H1 (cell line): Measurements from ENCODE around the gene CHST4. TPM values are rescaled to one million over a fixed set of nuclear protein-coding genes. Genes with fewer than 3 reads are reported as not detected.
A peak's percentile ranks its signal among the peaks of the same experiment; 100 is the strongest.

Experiments used
- CTCF ChIA-PET: fragments of 300-600 bp; sonication (Branson Sonifier 250); formaldehyde crosslinking; loops from one replicate; lab custom pipeline; 2021; ENCODE audit not compliant: partially characterized antibody; lab: Charles Lee
- POLR2A ChIA-PET: fragments of 300-600 bp; sonication (Branson Sonifier 250); formaldehyde crosslinking; loops from one replicate; lab custom pipeline; 2021; ENCODE audit warnings: inconsistent platforms; ENCODE audit not compliant: partially characterized antibody; lab: Charles Lee
- DNase-seq, 2 experiments: peaks; one replicate each; pipeline versions ENCODE4 v3.0.0 to v3.0.0-alpha.2; 2010 to 2022; ENCODE audit warnings: low spot score in 2 of 2, low read depth in 1 of 2, mixed read lengths in 1 of 2
- FAIRE-seq: peaks from 2 replicates; lab custom pipeline; 2011; peaks lifted over from hg19 to GRCh38; lab: Jason Lieb, UNC
- H2AFZ ChIP-seq: 2 replicates; pipeline ENCODE4 v1.8.1; 2012; ENCODE audit warnings: low read length, inconsistent platforms
- H2AK5ac ChIP-seq: 2 replicates; pipeline ENCODE4 v1.6.1; 2013; ENCODE audit warnings: low read depth, low read length
- H2BK120ac ChIP-seq: replicated peaks from 2 replicates; pipeline ENCODE3; 2013; ENCODE audit warnings: low read depth, low read length, inconsistent platforms
- H2BK12ac ChIP-seq: 2 replicates; pipeline ENCODE4 v1.6.1; 2013; ENCODE audit warnings: low read depth, low read length
- H2BK15ac ChIP-seq: 2 replicates; pipeline ENCODE4 v1.6.1; 2013; ENCODE audit warnings: low read length
- H2BK20ac ChIP-seq: 2 replicates; pipeline ENCODE4 v1.6.1; 2013; ENCODE audit warnings: low read length
- H2BK5ac ChIP-seq: 2 replicates; pipeline ENCODE4 v1.6.1; 2013; ENCODE audit warnings: low read depth, low read length
- H3K14ac ChIP-seq: 2 replicates; pipeline ENCODE4 v1.6.1; 2013; ENCODE audit warnings: inconsistent platforms; ENCODE audit not compliant: insufficient read length
- H3K18ac ChIP-seq: 2 replicates; pipeline ENCODE4 v1.6.1; 2013; ENCODE audit warnings: low read length; ENCODE audit errors: extremely low read depth
- H3K23ac ChIP-seq: 2 replicates; pipeline ENCODE4 v1.6.1; 2013; ENCODE audit warnings: inconsistent platforms; ENCODE audit not compliant: insufficient read length
- H3K23me2 ChIP-seq: 2 replicates; pipeline ENCODE4 v1.6.1; 2013; ENCODE audit warnings: low read depth, low read length
- H3K27ac ChIP-seq: 2 replicates; pipeline ENCODE4 v1.6.1; 2011; ENCODE audit warnings: low read depth, low read length, inconsistent platforms
- H3K27me3 ChIP-seq, 4 experiments: replicated peaks in 1 of 4; 1 replicate in 1 of 4; 2 replicates in 3 of 4; pipeline versions ENCODE4 v1.6.1 to v1.8.1; 2011 to 2013; ENCODE audit warnings: low read length in 3 of 4, mild to moderate bottlenecking in 3 of 4, inconsistent platforms in 2 of 4, mixed read lengths in 2 of 4, moderate library complexity in 1 of 4; ENCODE audit not compliant: control insufficient read depth in 3 of 4, insufficient read depth in 3 of 4; ENCODE audit errors: extremely low read depth in 1 of 4
- H3K36me3 ChIP-seq, 4 experiments: 2 replicates each; pipeline versions ENCODE4 v1.6.1 to v1.8.1; 2011 to 2013; ENCODE audit warnings: mild to moderate bottlenecking in 4 of 4, low read length in 3 of 4, moderate library complexity in 2 of 4, control low read depth in 1 of 4, inconsistent platforms in 1 of 4; ENCODE audit not compliant: insufficient read depth in 4 of 4, control insufficient read depth in 2 of 4
- H3K4ac ChIP-seq: replicated peaks from 2 replicates; pipeline ENCODE3; 2013; ENCODE audit warnings: low read length, low read depth, mixed read lengths, inconsistent platforms; ENCODE audit not compliant: insufficient read length
- H3K4me1 ChIP-seq, 4 experiments: replicated peaks in 1 of 4; 1 replicate in 1 of 4; 2 replicates in 3 of 4; pipeline versions ENCODE4 v1.6.1 to v1.8.1; 2011 to 2013; ENCODE audit warnings: low read length in 3 of 4, inconsistent platforms in 2 of 4, mixed read lengths in 1 of 4; ENCODE audit not compliant: insufficient read depth in 4 of 4, control insufficient read depth in 3 of 4
- H3K4me2 ChIP-seq, 2 experiments: 2 replicates each; pipeline versions ENCODE4 v1.6.1 to v1.8.1; 2011 to 2013; ENCODE audit warnings: low read depth in 2 of 2, low read length in 2 of 2, control low read depth in 1 of 2, inconsistent platforms in 1 of 2, mild to moderate bottlenecking in 1 of 2; ENCODE audit not compliant: insufficient read depth in 1 of 2
- H3K4me3 ChIP-seq, 4 experiments: fragments of 200-600, 300-600 bp in 1 of 4; sonication (generic), shearing (Covaris generic), sonication (Bioruptor Twin) in 1 of 4; 2 replicates each; pipeline versions ENCODE4 v1.5.1 to v1.8.1; 2011 to 2016; ENCODE audit warnings: low read length in 4 of 4, low read depth in 3 of 4, control low read depth in 2 of 4, inconsistent platforms in 2 of 4, mild to moderate bottlenecking in 2 of 4, mixed read lengths in 1 of 4, moderate library complexity in 1 of 4; ENCODE audit not compliant: insufficient read depth in 2 of 4; ENCODE audit errors: extremely low read depth in 1 of 4
- H3K56ac ChIP-seq: replicated peaks from 2 replicates; pipeline ENCODE3; 2013; ENCODE audit warnings: low read depth, mild to moderate bottlenecking, mixed read lengths, low read length, inconsistent platforms; ENCODE audit not compliant: insufficient read length
- H3K79me1 ChIP-seq: 2 replicates; pipeline ENCODE4 v1.6.1; 2013; ENCODE audit warnings: low read depth, low read length, control low read depth
- H3K79me2 ChIP-seq, 2 experiments: 2 replicates each; pipeline versions ENCODE4 v1.6.1 to v1.8.1; 2012 to 2013; ENCODE audit warnings: low read length in 2 of 2, mild to moderate bottlenecking in 2 of 2, inconsistent platforms in 1 of 2; ENCODE audit not compliant: insufficient read depth in 2 of 2, control insufficient read depth in 1 of 2
- H3K9ac ChIP-seq, 4 experiments: replicated peaks in 1 of 4; 1 replicate in 1 of 4; 2 replicates in 3 of 4; pipeline versions ENCODE4 v1.6.1 to v1.8.1; 2011 to 2013; ENCODE audit warnings: low read depth in 3 of 4, low read length in 3 of 4, control low read depth in 2 of 4, mild to moderate bottlenecking in 2 of 4, moderate library complexity in 2 of 4, inconsistent platforms in 1 of 4; ENCODE audit errors: extremely low read depth in 1 of 4
- H3K9me3 ChIP-seq, 2 experiments: 2 replicates each; pipeline versions ENCODE4 v1.6.1 to v1.8.1; 2012 to 2013; ENCODE audit warnings: mild to moderate bottlenecking in 2 of 2, moderate library complexity in 2 of 2, control low read depth in 1 of 2, inconsistent platforms in 1 of 2, low read depth in 1 of 2, low read length in 1 of 2, mixed read lengths in 1 of 2; ENCODE audit not compliant: insufficient read depth in 2 of 2
- H4K20me1 ChIP-seq, 2 experiments: replicated peaks in 1 of 2; 2 replicates each; pipeline versions ENCODE3 to v1.8.1; 2011 to 2013; ENCODE audit warnings: inconsistent platforms in 2 of 2, low read length in 2 of 2, mild to moderate bottlenecking in 1 of 2; ENCODE audit not compliant: insufficient read depth in 2 of 2, control insufficient read depth in 1 of 2
- H4K5ac ChIP-seq: 2 replicates; pipeline ENCODE4 v1.6.1; 2013; ENCODE audit warnings: low read length, low read depth, mixed read lengths, inconsistent platforms; ENCODE audit not compliant: insufficient read length
- H4K8ac ChIP-seq: 2 replicates; pipeline ENCODE4 v1.8.0; 2013; ENCODE audit warnings: mild to moderate bottlenecking, moderate library complexity, low read length, inconsistent platforms; ENCODE audit not compliant: insufficient read depth; ENCODE audit errors: extremely low read depth
- H4K91ac ChIP-seq: replicated peaks from 2 replicates; pipeline ENCODE3; 2013; ENCODE audit warnings: low read length, mixed read lengths, inconsistent platforms; ENCODE audit not compliant: insufficient read length
- POU5F1 ChIP-seq: IDR thresholded peaks from 2 replicates; pipeline ENCODE4 v1.6.1; 2011; ENCODE audit warnings: low read depth, mild to moderate bottlenecking, low read length, moderate library complexity
- RAD21 ChIP-seq, 2 experiments: IDR thresholded peaks in 1 of 2; conservative IDR thresholded peaks in 1 of 2; 2 replicates each; pipeline ENCODE4 v1.6.1; 2011; ENCODE audit warnings: low read depth in 2 of 2, low read length in 2 of 2, improper control_type of control experiment in 1 of 2, inconsistent platforms in 1 of 2, mild to moderate bottlenecking in 1 of 2, moderate library complexity in 1 of 2
- WGBS, 2 experiments: shearing (Covaris generic) in 1 of 2; methylation state at CpG; one replicate each; pipeline versions ENCODE4 v1.1.6 to v1.1.7; 2013 to 2015; ENCODE audit warnings: low lambda C conversion rate in 2 of 2, mixed read lengths in 2 of 2, inconsistent platforms in 1 of 2, low coverage in 1 of 2, missing lambda C conversion rate in 1 of 2; ENCODE audit not compliant: insufficient replicate concordance in 2 of 2, insufficient coverage in 1 of 2, insufficient read length in 1 of 2; ENCODE audit errors: extremely low coverage in 1 of 2, missing lambda C conversion rate in 1 of 2; 5-methylcytosine and 5-hydroxymethylcytosine counted together
- polyA plus RNA-seq, 7 experiments: library from polyadenylated mRNA; depleted of rRNA in 3 of 7; stranded (reverse) in 5 of 7; unstranded in 2 of 7; fragments of >200 nt in 5 of 7; fragments of 200-250 nt in 2 of 7; gene quantifications; 1 replicate in 5 of 7; 2 replicates in 1 of 7; 4 replicates in 1 of 7; pipeline versions ENCODE4 v1.2.1 to v1.2.3, GENCODE V29; 2011 to 2013; ENCODE audit warnings: missing spikeins in 2 of 7, mixed read lengths in 2 of 7
- total RNA-seq: library from RNA; stranded (reverse); fragmentation: NEBNext Ultra II Directional; extraction: Animal tissue kit (Norgen Biotek cat#: 25700); gene quantifications from 2 replicates; pipeline ENCODE4 v1.2.1, GENCODE V29; 2021

The CHST4 gene
- total and polyA plus RNA-seq, 2 of the 8 experiments (the other 6 are each of a cell fraction or from before 2014, with no cell fraction given), result 12.1 to 14.6 TPM

- TF ChIP-seq RAD21 (IDR thresholded peaks at IDR 0.05 in 1 of 2, conservative IDR thresholded peaks at IDR 0.05 in 1 of 2; ENCODE audit: low read depth in 2 of 2, low read length in 2 of 2) (peak in 1 of 2 experiments; percentile 10; a peak in 1 of 4 replicates), POU5F1 (no peak)
- Histone ChIP-seq H3K9ac (no peak overlapping the region), H2AFZ (no peak overlapping the region), H3K4me1 (no peaks in the 10 kb centered on the region), H3K36me3 (no peaks in the 10 kb centered on the region), H2BK5ac (no peak overlapping the region), H3K4ac (no peak overlapping the region), H3K27me3 (no peaks in the 10 kb centered on the region; a peak in 1 of 7 replicates), H4K5ac (no peak overlapping the region), H4K91ac (no peak overlapping the region), H2BK15ac (no peak overlapping the region), H4K8ac (no peak overlapping the region), H3K4me2 (no peak overlapping the region), H3K14ac (no peak overlapping the region), H2BK20ac (no peak overlapping the region), H2BK120ac (no peak overlapping the region), H3K9me3 (no peaks in the 10 kb centered on the region), H3K79me2 (no peaks in the 10 kb centered on the region), H3K4me3 (no peak overlapping the region), H2AK5ac (no peak overlapping the region), H2BK12ac (no peak overlapping the region), H3K23me2 (no peaks in the 10 kb centered on the region), H3K27ac (no peak overlapping the region), H3K56ac (no peak overlapping the region), H3K23ac (no peak overlapping the region), H3K79me1 (no peaks in the 10 kb centered on the region), H4K20me1 (no peaks in the 10 kb centered on the region), H3K18ac (no peak overlapping the region)
- ChIA-PET CTCF (interaction anchor here (0.7 to 9.8 kb wide), 24 partner anchors 13 to 410 kb away, joined by 3 to 133 read pairs (median 8); partner anchors contain the start of genes CHST4, TLE7, ZNF19 and ZNF23), POLR2A (interaction anchor here (0.6 kb wide), 1 partner anchor 17 kb away, joined by 4 read pairs; no protein-coding TSS in a partner anchor)
- no peak for DNase-seq
- no peak for FAIRE-seq
- 88% methylated on average over 2 of the region's 2 CpGs; no CpG with 5 or more reads in 1 of the 2 experiments for WGBS, 2 experiments
Measured at GRCh38 chr16:71500964-71501363, 25.3 kb upstream of the CHST4 start.
